Gastrocnemius medialis (tissue), 4 donors: ENCODE results near the gene DNAJC1.

Experiments used
- CTCF ChIP-seq, 5 experiments: fragments of 450-650 bp in 3 of 5; fragments of 200-600 bp in 2 of 5; sonication (generic) in 2 of 5; IDR thresholded peaks in 4 of 5; conservative IDR thresholded peaks in 1 of 5; 1 replicate in 4 of 5; 2 replicates in 1 of 5; pipeline ENCODE4 v1.5.1; 2016 to 2019; ENCODE audit warnings: antibody characterized with exemption in 5 of 5, mild to moderate bottlenecking in 3 of 5, moderate library complexity in 3 of 5
- POLR2A ChIP-seq, 2 donors: fragments of 450-650 bp; IDR thresholded peaks; one replicate each; pipeline ENCODE4 v1.6.1; 2017; ENCODE audit warnings: antibody characterized with exemption in 2 of 2, mild to moderate bottlenecking in 2 of 2, moderate library complexity in 2 of 2

GRCh38 chr10:21740989-21741388 is 262.5 kb downstream of the DNAJC1 start:
- TF ChIP-seq CTCF (IDR thresholded peaks at IDR 0.05 in 4 of 5, conservative IDR thresholded peaks at IDR 0.05 in 1 of 5) (no peak), POLR2A (IDR thresholded peaks at IDR 0.05) (no peak)
